ENCODE results near the gene RPTOR. TPM values are rescaled to one million over a fixed set of nuclear protein-coding genes. Genes with fewer than 3 reads are reported as not detected.

RPTOR gene
- total and polyA plus RNA-seq, 4 experiments from 2014 or later, result 2.4 to 51.8 (median 29.6) TPM

DNA sequence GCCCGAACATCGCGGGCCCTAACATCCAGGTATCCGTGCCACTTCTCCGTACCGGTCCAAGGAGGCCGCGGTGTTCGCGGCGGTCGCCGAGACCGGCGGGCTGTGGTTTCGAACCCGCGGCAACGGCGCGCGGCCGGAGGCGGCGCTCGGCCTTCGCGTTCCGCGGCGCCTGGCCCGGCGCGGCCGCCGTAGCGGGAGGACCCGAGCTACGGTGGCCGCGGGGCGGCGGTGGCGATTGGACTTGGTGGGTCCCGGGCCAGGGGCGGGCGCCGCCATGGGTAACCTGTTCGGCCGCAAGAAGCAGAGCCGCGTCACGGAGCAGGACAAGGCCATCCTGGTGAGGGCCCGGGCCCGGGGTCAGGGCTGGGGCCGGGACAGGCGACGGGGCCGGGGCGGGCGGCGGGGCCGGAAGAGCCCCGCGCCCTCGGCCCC is 447.0 kb downstream of the RPTOR start, which contains the start of gene CHMP6:
TSS of gene CHMP6 (plus strand) at position 197 of the 432 bp plus-strand sequence. CDS start at position 275, 78 bp downstream.
- CTCF ChIA-PET (ENCODE audit: partially characterized antibody), result interaction anchor here (1.3 kb wide), 1 partner anchor 564 kb away, joined by 4 read pairs; no protein-coding TSS in a partner anchor
- peaks cover 6 to 21% of the 10 kb centered on the region in 2 donors for H3K36me3 Mint-ChIP-seq
- H3K9me3 Mint-ChIP-seq, result peaks cover 0 to 1% (median 0%) of the 10 kb centered on the region in 8 donors
- no peaks in the 10 kb centered on the region for H3K9me3 ChIP-seq (ENCODE audit: control insufficient read depth in 1 of 2, low read length in 2 of 2)
- H3K27me3 ChIP-seq (ENCODE audit: insufficient read depth, low read length), result no peaks in the 10 kb centered on the region
- peaks cover 10% of the 10 kb centered on the region for H3K36me3 ChIP-seq (ENCODE audit: insufficient read depth, low read length)
- peak within 1 kb of the TSS; percentile 79 to 86 (median 84) for H3K4me3 Mint-ChIP-seq
- H3K4me1 Mint-ChIP-seq, result peaks cover 9 to 34% (median 21%) of the 10 kb centered on the region in 4 donors
- H3K27me3 Mint-ChIP-seq, result peaks cover 0 to 1% of the 10 kb centered on the region in 2 donors
- H3K27ac ChIP-seq (ENCODE audit: low read depth, low read length), result peak within 1 kb of the TSS; percentile 70
- peak within 1 kb of the TSS; percentile 52 to 63 for H3K4me3 ChIP-seq (ENCODE audit: low read length in 2 of 2)
- peaks cover 33% of the 10 kb centered on the region for H3K4me1 ChIP-seq (ENCODE audit: insufficient read depth, low read length)
- DNase-seq, result peak; percentile 69 to 82 (median 78)
- peak within 1 kb of the TSS; percentile 66 to 91 (median 86) for H3K27ac Mint-ChIP-seq
- POLR2A ChIA-PET (ENCODE audit: partially characterized antibody), result interaction anchor here (0.8 to 2.7 kb wide), 3 partner anchors 27 to 537 kb away, joined by 3 to 25 read pairs (median 6); no protein-coding TSS in a partner anchor
- intact Hi-C loops (cut with micrococcal nuclease), result loop anchor here (1.0 kb wide), 1 partner anchor 104 kb away; no protein-coding TSS in a partner anchor

DNA sequence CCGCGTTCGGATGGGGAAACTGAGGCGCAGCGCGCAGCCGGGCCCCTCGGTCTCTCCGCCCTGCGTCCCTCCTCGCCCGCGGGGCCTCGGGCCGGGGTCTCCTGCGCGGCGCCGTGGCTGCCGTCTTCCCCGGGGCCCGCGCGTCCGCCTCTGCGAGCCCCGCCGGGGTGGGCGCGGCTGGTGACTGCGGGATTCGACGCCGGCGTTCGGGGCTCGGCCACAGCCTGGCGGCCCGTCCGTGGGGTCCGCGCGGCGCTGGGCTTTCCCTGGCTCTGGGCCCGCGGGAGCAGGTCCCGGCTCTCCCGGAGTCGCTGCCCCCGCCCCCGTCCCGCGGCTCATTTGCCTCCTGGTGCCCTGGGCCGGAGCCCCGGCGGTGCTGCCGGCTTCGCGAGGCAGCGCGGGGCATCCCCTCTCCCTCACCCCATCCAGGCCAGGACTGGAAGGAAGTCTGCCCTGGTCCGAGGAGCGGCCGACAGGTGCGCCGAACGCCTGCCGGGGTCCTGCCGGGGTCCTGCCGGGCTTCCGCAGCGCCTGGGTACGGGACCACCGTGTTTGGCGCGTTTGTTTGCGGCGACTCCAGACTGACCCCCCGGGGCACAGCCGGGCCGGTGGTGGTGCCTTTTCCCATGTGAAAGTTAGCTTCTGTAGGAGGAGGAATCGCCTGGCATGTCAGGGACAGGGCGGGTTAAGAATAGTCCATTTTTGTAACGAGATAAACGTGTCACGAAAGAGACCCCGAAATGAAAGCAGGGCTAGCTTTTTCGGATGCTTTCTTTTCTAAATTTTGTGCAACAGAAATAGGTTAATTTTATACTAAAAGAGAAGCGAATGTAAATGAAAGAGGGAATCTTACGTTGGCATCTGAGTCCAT is 447.7 kb downstream of the RPTOR start:
- Histone ChIP-seq H3K27ac (ENCODE audit: low read depth, low read length) (peak overlapping the region; percentile 70), H3K36me3 (ENCODE audit: insufficient read depth, low read length) (peaks cover 16% of the 10 kb centered on the region)

DNA sequence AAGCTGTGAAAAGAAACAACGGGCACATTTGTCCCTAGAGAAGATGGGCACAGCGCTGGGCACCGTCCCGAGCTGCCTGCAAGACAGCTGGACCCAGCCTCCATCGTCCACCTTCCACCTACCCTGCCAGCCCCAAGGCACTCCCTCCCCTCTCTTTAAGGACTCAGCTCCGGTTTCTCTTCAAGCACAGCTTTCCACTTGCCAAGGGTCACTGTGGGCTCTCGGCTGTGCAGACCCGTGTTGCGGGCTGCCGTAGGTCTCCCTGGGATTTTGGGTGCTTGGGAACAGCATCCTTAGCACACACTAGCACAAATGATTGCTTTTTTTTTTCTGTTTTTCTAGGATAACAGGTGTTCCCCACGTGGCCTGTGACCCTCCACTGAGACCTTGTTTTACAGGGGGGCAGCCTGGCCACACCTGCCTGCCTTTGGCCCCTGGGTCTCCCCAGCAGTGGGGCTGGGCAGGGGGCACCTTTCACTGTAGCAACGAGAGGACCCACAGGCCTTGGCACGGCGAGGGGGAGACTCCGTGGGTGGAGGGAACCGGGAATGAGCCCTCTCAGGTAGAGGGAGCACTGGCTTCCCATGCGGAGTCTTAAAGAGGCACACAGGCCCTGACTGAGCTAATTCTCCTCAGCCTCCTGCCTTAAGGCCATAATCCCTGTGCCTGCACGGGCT is 448.4 kb downstream of the RPTOR start:
- H3K4me1 ChIP-seq (ENCODE audit: insufficient read depth, low read length), result peaks cover 33% of the 10 kb centered on the region
- H3K4me3 ChIP-seq (ENCODE audit: low read length in 2 of 2), result peak overlapping the region in 1 of 2 donors; percentile 63
- H3K9me3 ChIP-seq (ENCODE audit: control insufficient read depth in 1 of 2, low read length in 2 of 2), result no peaks in the 10 kb centered on the region
- POLR2A ChIA-PET (ENCODE audit: partially characterized antibody), result interaction anchor here (1.1 to 2.7 kb wide), 4 partner anchors 11 to 246 kb away, joined by 3 to 25 read pairs (median 3); partner anchors contain the start of genes NDUFAF8 and TEPSIN
- no peaks in the 10 kb centered on the region for H3K27me3 ChIP-seq (ENCODE audit: insufficient read depth, low read length)
- peaks cover 9 to 34% (median 21%) of the 10 kb centered on the region in 4 donors for H3K4me1 Mint-ChIP-seq
- DNase-seq, result no peak
- intact Hi-C loops (cut with micrococcal nuclease), result loop anchor here (1.0 kb wide), 1 partner anchor 102 kb away; no protein-coding TSS in a partner anchor
- H3K4me3 Mint-ChIP-seq, result peak overlapping the region; percentile 70 to 86 (median 78)
- H3K36me3 ChIP-seq (ENCODE audit: insufficient read depth, low read length), result peaks cover 16% of the 10 kb centered on the region
- CTCF ChIA-PET (ENCODE audit: partially characterized antibody), result interaction anchor here (0.8 kb wide), 1 partner anchor 29 kb away, joined by 3 read pairs; no protein-coding TSS in a partner anchor
- H3K27ac Mint-ChIP-seq, result peak overlapping the region; percentile 32 to 87 (median 69)
- peaks cover 6 to 26% of the 10 kb centered on the region in 2 donors for H3K36me3 Mint-ChIP-seq
- H3K27ac ChIP-seq (ENCODE audit: low read depth, low read length), result no peak overlapping the region
- H3K9me3 Mint-ChIP-seq, result peaks cover 0 to 1% (median 0%) of the 10 kb centered on the region in 8 donors
- H3K27me3 Mint-ChIP-seq, result peaks cover 0 to 1% of the 10 kb centered on the region in 2 donors

More for the DNA sequence above, 447.7 kb downstream of the RPTOR start:
- H3K27me3 Mint-ChIP-seq, result peaks cover 0 to 1% of the 10 kb centered on the region in 2 donors
- POLR2A ChIA-PET (ENCODE audit: partially characterized antibody), result interaction anchor here (0.8 to 2.7 kb wide), 5 partner anchors 12 to 538 kb away, joined by 3 to 25 read pairs (median 3); no protein-coding TSS in a partner anchor
- intact Hi-C loops (cut with micrococcal nuclease), result loop anchor here (1.0 kb wide), 1 partner anchor 103 kb away; no protein-coding TSS in a partner anchor
- no peaks in the 10 kb centered on the region for H3K9me3 ChIP-seq (ENCODE audit: control insufficient read depth in 1 of 2, low read length in 2 of 2)
- peak overlapping the region; percentile 70 to 86 (median 78) for H3K4me3 Mint-ChIP-seq
- H3K4me3 ChIP-seq (ENCODE audit: low read length in 2 of 2), result peak overlapping the region; percentile 52 to 63
- H3K4me1 ChIP-seq (ENCODE audit: insufficient read depth, low read length), result peaks cover 33% of the 10 kb centered on the region
- H3K27me3 ChIP-seq (ENCODE audit: insufficient read depth, low read length), result no peaks in the 10 kb centered on the region
- H3K9me3 Mint-ChIP-seq, result peaks cover 0 to 1% (median 0%) of the 10 kb centered on the region in 8 donors
- peak overlapping the region in 6 of 7 donors; percentile 57 to 87 (median 74) for H3K27ac Mint-ChIP-seq
- H3K36me3 Mint-ChIP-seq, result peaks cover 6 to 24% of the 10 kb centered on the region in 2 donors
- DNase-seq, result peak in 1 of 5 donors; percentile 10
- CTCF ChIA-PET (ENCODE audit: partially characterized antibody), result interaction anchor here (0.8 kb wide), 1 partner anchor 30 kb away, joined by 3 read pairs; no protein-coding TSS in a partner anchor
- peaks cover 9 to 34% (median 21%) of the 10 kb centered on the region in 4 donors for H3K4me1 Mint-ChIP-seq

DNA sequence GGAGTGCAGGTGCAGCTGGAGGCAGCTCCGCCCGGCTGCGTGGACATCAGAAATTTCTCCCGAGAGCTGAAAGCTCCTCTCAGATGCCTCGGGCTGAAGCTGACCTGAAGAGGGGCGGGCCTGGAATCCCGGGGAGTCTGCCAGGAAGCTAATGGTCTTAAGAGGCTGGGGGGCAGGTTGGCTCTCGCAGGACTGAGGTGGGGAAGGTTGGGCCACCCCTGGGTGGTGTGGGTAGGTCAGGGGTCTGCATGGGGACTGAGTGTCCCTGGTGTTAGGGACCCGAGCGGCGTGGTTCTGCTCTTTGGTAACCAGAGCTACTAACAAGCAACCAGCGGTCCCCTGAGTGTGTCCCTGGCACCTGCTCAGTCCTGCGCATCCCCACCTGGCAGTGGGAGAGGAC is 450.5 kb downstream of the RPTOR start:
- peaks cover 24% of the 10 kb centered on the region for H3K4me1 ChIP-seq (ENCODE audit: insufficient read depth, low read length)
- Mint-ChIP-seq H3K36me3 (peaks cover 10 to 29% of the 10 kb centered on the region in 2 donors), H3K27ac (no peak overlapping the region), H3K9me3 (no peaks in the 10 kb centered on the region), H3K4me1 (peaks cover 4 to 23% (median 16%) of the 10 kb centered on the region in 4 donors), H3K27me3 (no peaks in the 10 kb centered on the region), H3K4me3 (no peak overlapping the region)
- no peaks in the 10 kb centered on the region for H3K9me3 ChIP-seq (ENCODE audit: control insufficient read depth in 1 of 2, low read length in 2 of 2)
- intact Hi-C loops (cut with micrococcal nuclease), result no loop called here
- H3K36me3 ChIP-seq (ENCODE audit: insufficient read depth, low read length), result peaks cover 23% of the 10 kb centered on the region
- no peak for DNase-seq
- no peaks in the 10 kb centered on the region for H3K27me3 ChIP-seq (ENCODE audit: insufficient read depth, low read length)
- H3K4me3 ChIP-seq (ENCODE audit: low read length in 2 of 2), result no peak overlapping the region
- H3K27ac ChIP-seq (ENCODE audit: low read depth, low read length), result no peak overlapping the region
- POLR2A ChIA-PET (ENCODE audit: partially characterized antibody), result interaction anchor here (2.2 kb wide), 1 partner anchor 23 kb away, joined by 8 read pairs; no protein-coding TSS in a partner anchor
- CTCF ChIA-PET (ENCODE audit: partially characterized antibody), result no interaction called here

DNA sequence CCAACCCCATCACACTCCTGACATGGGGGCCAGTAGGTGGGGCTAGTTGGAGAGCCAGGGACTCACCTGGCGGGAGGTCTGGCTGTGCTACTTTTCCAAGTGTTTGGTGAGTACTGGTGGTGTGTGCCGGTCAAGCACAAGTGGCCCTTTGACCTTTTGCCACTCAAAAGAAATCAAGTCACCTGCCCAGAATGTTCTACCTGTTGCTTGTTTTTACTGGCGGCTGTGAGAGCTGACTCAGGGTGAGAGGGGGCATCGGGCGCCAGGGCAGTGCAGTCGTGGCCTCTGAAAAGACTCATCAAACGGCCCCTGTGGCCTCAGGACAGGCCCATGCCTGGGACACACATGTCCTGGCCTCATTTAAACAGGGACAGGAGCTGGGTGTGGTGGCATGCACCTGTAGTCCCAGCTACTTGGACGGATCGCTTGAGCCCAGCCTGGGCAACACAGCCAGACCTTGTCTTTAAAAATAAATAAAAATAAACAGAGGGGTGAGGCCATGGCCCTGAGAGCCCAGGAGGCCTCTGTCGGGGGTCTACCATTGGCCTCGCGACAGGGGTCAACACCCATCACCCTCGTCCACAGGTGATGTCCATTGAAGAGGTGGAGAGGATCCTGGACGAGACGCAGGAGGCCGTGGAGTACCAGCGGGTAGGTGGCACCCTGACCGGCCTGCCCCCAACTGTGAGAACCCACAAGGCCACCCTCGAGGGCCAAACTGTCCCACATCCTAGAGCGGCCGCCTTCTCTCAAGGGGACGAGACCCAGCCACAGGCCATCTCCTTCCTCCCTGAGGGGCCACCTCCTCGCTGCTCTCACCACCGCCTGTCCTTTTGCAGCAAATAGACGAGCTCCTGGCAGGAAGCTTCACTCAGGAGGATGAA is 452.0 kb downstream of the RPTOR start:
- Mint-ChIP-seq H3K9me3 (no peaks in the 10 kb centered on the region), H3K27ac (no peak overlapping the region), H3K4me3 (peak overlapping the region in 1 of 8 donors; percentile 35), H3K4me1 (peaks cover 3 to 17% (median 11%) of the 10 kb centered on the region in 4 donors), H3K27me3 (no peaks in the 10 kb centered on the region), H3K36me3 (peaks cover 10 to 29% of the 10 kb centered on the region in 2 donors)
- H3K4me1 ChIP-seq (ENCODE audit: insufficient read depth, low read length), result peaks cover 14% of the 10 kb centered on the region
- no peak overlapping the region for H3K27ac ChIP-seq (ENCODE audit: low read depth, low read length)
- ChIA-PET POLR2A (ENCODE audit: partially characterized antibody) (interaction anchor here (1.0 kb wide), 1 partner anchor 21 kb away, joined by 4 read pairs; no protein-coding TSS in a partner anchor), CTCF (ENCODE audit: partially characterized antibody) (no interaction called here)
- no peak overlapping the region for H3K4me3 ChIP-seq (ENCODE audit: low read length in 2 of 2)
- H3K27me3 ChIP-seq (ENCODE audit: insufficient read depth, low read length), result no peaks in the 10 kb centered on the region
- intact Hi-C loops (cut with micrococcal nuclease), result no loop called here
- H3K9me3 ChIP-seq (ENCODE audit: control insufficient read depth in 1 of 2, low read length in 2 of 2), result no peaks in the 10 kb centered on the region
- DNase-seq, result no peak
- H3K36me3 ChIP-seq (ENCODE audit: insufficient read depth, low read length), result peaks cover 23% of the 10 kb centered on the region

DNA sequence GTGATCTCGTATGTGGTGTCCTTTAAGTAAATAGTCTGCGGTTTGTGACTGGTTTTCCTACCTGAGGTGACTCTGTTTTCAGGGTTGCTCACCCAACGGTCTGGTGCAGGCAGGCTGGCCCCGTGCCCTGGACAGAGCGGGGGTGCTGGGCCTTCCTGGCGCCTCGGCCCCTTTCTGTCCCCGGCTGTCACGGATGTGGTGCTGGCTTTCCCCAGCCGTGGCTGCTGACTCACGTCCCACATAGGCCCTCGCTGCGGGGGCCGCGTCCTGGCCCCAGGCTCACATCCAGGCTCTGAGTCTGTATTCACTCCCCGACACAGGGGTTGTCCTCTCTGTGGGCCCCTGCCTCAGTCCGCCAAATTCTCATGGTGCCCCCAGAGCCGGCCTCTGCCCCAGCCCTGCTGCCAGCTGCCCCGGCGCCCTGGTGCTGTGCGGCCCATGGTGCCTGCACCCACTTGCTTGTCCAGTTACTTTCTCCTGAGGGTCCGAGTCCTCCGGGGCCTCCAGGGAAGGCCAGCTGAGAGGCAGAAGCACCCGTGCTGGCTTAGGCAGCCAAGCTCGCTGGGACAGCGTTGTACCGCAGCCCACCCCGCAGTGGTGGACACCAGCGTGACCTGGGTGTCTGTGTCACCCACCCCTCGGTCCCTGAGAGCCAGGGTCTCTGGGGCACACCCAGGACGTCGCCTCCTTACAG is 452.9 kb downstream of the RPTOR start:
- intact Hi-C loops (cut with micrococcal nuclease), result no loop called here
- ChIA-PET CTCF (ENCODE audit: partially characterized antibody) (no interaction called here), POLR2A (ENCODE audit: partially characterized antibody) (no interaction called here)
- Mint-ChIP-seq H3K27me3 (no peaks in the 10 kb centered on the region), H3K27ac (no peak overlapping the region), H3K4me1 (peaks cover 6 to 22% (median 13%) of the 10 kb centered on the region in 4 donors), H3K36me3 (peaks cover 10 to 29% of the 10 kb centered on the region in 2 donors), H3K9me3 (no peaks in the 10 kb centered on the region), H3K4me3 (no peak overlapping the region)
- Histone ChIP-seq H3K27me3 (ENCODE audit: insufficient read depth, low read length) (no peaks in the 10 kb centered on the region), H3K27ac (ENCODE audit: low read depth, low read length) (no peak overlapping the region), H3K4me3 (ENCODE audit: low read length in 2 of 2) (no peak overlapping the region), H3K9me3 (ENCODE audit: control insufficient read depth in 1 of 2, low read length in 2 of 2) (no peaks in the 10 kb centered on the region), H3K4me1 (ENCODE audit: insufficient read depth, low read length) (peaks cover 12% of the 10 kb centered on the region), H3K36me3 (ENCODE audit: insufficient read depth, low read length) (peaks cover 23% of the 10 kb centered on the region)
- DNase-seq, result no peak

Measured in CD4-positive, alpha-beta memory T cell (primary cell).